ENCODE results near the gene LGMN.
A peak's percentile ranks its signal among the peaks of the same experiment; 100 is the strongest.

LGMN gene

GRCh38 chr14:92759679-92760523 is 11.5 kb upstream of the LGMN start:
- no peak for DNase-seq

GRCh38 chr14:92759300-92759678 is 10.9 kb upstream of the LGMN start:
- DNase-seq, result no peak

- DNase-seq, result no peak
Observed at GRCh38 chr14:92756446-92756845, 8.0 kb upstream of the LGMN start.

GRCh38 chr14:92755495-92755894 is 7.1 kb upstream of the LGMN start:
- no peak for DNase-seq

GRCh38 chr14:92754966-92755365 is 6.5 kb upstream of the LGMN start:
- no peak for DNase-seq

GRCh38 chr14:92753250-92753649 is 4.8 kb upstream of the LGMN start:
- no peak for DNase-seq

GRCh38 chr14:92751819-92752218 is 3.4 kb upstream of the LGMN start:
- DNase-seq, result no peak

GRCh38 chr14:92750994-92751400 is 2.6 kb upstream of the LGMN start:
- DNase-seq, result no peak

GRCh38 chr14:92750222-92750728 is 1.8 kb upstream of the LGMN start:
- DNase-seq, result peak; percentile 33 to 47

- DNase-seq, result no peak
Observed at GRCh38 chr14:92747701-92748258, 647 bp downstream of the LGMN start.

GRCh38 chr14:92744198-92744597 is 4.2 kb downstream of the LGMN start:
- DNase-seq, result no peak

- DNase-seq, result no peak
Observed at GRCh38 chr14:92740440-92740839, 8.0 kb downstream of the LGMN start.

- DNase-seq, result no peak
Observed at GRCh38 chr14:92737619-92738188, 10.7 kb downstream of the LGMN start.

- DNase-seq, result no peak
Observed at GRCh38 chr14:92737206-92737605, 11.2 kb downstream of the LGMN start.

GRCh38 chr14:92735344-92735743 is 13.1 kb downstream of the LGMN start:
- DNase-seq, result no peak

- DNase-seq, result no peak
Observed at GRCh38 chr14:92734618-92735017, 13.8 kb downstream of the LGMN start.

GRCh38 chr14:92733007-92733406 is 15.4 kb downstream of the LGMN start:
- DNase-seq, result no peak

- no peak for DNase-seq
Observed at GRCh38 chr14:92731622-92732115, 16.8 kb downstream of the LGMN start.

- DNase-seq, result peak in 1 of 2 donors; percentile 48
Observed at GRCh38 chr14:92729634-92730358, 18.6 kb downstream of the LGMN start.

- peak in 1 of 2 donors; percentile 58 for DNase-seq
Observed at GRCh38 chr14:92728759-92729364, 19.6 kb downstream of the LGMN start.

GRCh38 chr14:92726933-92727262 is 21.5 kb downstream of the LGMN start:
- DNase-seq, result no peak

- DNase-seq, result peak in 1 of 2 donors; percentile 18
Observed at GRCh38 chr14:92726135-92726932, 22.1 kb downstream of the LGMN start.
